ENCODE measurements around the gene SCO1.
A peak's percentile ranks its signal among the peaks of the same experiment; 100 is the strongest.

Gene SCO1

GRCh38 chr17:10653987-10654386, 43.3 kb downstream of the SCO1 start:
- no peak for TF ChIP-seq CTCF (IDR thresholded peaks at IDR 0.05; ENCODE audit: insufficient read depth, low read depth, low read length, missing control alignments)
- H3K4me3 ChIP-seq (ENCODE audit: low read depth, low read length) = no peak overlapping the region
- DNase-seq (ENCODE audit: low read depth) = no peak

- no peak for TF ChIP-seq CTCF (IDR thresholded peaks at IDR 0.05; ENCODE audit: insufficient read depth, low read depth, low read length, missing control alignments)
- DNase-seq (ENCODE audit: low read depth) = no peak
- no peak overlapping the region for H3K4me3 ChIP-seq (ENCODE audit: low read depth, low read length)
Measured at GRCh38 chr17:10652984-10653659, 44.2 kb downstream of the SCO1 start.

- H3K4me3 ChIP-seq (ENCODE audit: low read depth, low read length) = no peak overlapping the region
- TF ChIP-seq CTCF (IDR thresholded peaks at IDR 0.05; ENCODE audit: insufficient read depth, low read depth, low read length, missing control alignments) = no peak
- no peak for DNase-seq (ENCODE audit: low read depth)
Measured at GRCh38 chr17:10651927-10652326, 45.4 kb downstream of the SCO1 start.

GRCh38 chr17:10649602-10650001, 47.7 kb downstream of the SCO1 start:
- no peak for DNase-seq (ENCODE audit: low read depth)
- no peak for TF ChIP-seq CTCF (IDR thresholded peaks at IDR 0.05; ENCODE audit: insufficient read depth, low read depth, low read length, missing control alignments)
- no peak overlapping the region for H3K4me3 ChIP-seq (ENCODE audit: low read depth, low read length)

- H3K4me3 ChIP-seq (ENCODE audit: low read depth, low read length) = no peak overlapping the region
- TF ChIP-seq CTCF (IDR thresholded peaks at IDR 0.05; ENCODE audit: insufficient read depth, low read depth, low read length, missing control alignments) = no peak
- DNase-seq (ENCODE audit: low read depth) = no peak
Measured at GRCh38 chr17:10648956-10649355, 48.4 kb downstream of the SCO1 start.

- TF ChIP-seq CTCF (IDR thresholded peaks at IDR 0.05; ENCODE audit: insufficient read depth, low read depth, low read length, missing control alignments) = no peak
- H3K4me3 ChIP-seq (ENCODE audit: low read depth, low read length) = no peak overlapping the region
- DNase-seq (ENCODE audit: low read depth) = no peak
Measured at GRCh38 chr17:10648381-10648780, 49.0 kb downstream of the SCO1 start.

GRCh38 chr17:10646392-10646990, 50.8 kb downstream of the SCO1 start:
- peak; percentile 91 for TF ChIP-seq CTCF (IDR thresholded peaks at IDR 0.05; ENCODE audit: insufficient read depth, low read depth, low read length, missing control alignments)
- DNase-seq (ENCODE audit: low read depth) = peak; percentile 79

More at GRCh38 chr17:10646392-10646990, 50.8 kb downstream of the SCO1 start:
- H3K4me3 ChIP-seq (ENCODE audit: low read depth, low read length) = no peak overlapping the region

All from GM12865 (cell line).